NT2/D1 (cell line): ENCODE results near the gene ATRIP.
A peak's percentile ranks its signal among the peaks of the same experiment; 100 is the strongest.

Experiments used
- DNase-seq: peaks from one replicate; pipeline ENCODE4 v3.0.0-alpha.2; 2011; ENCODE audit warnings: low read depth, low spot score
- H3K27me3 ChIP-seq: 2 replicates; pipeline ENCODE4 v1.6.0; 2011; ENCODE audit warnings: mild to moderate bottlenecking; ENCODE audit not compliant: insufficient read length, insufficient read depth
- H3K36me3 ChIP-seq: 2 replicates; pipeline ENCODE4 v1.6.1; 2011; ENCODE audit warnings: mild to moderate bottlenecking, low read length, mixed read lengths; ENCODE audit not compliant: insufficient read depth, insufficient read length
- H3K4me1 ChIP-seq: 2 replicates; pipeline ENCODE4 v1.5.1; 2011; ENCODE audit not compliant: insufficient read depth, insufficient read length
- H3K4me3 ChIP-seq: 2 replicates; pipeline ENCODE4 v1.5.1; 2011; ENCODE audit warnings: low read depth; ENCODE audit not compliant: insufficient read length
- H3K9ac ChIP-seq: 2 replicates; pipeline ENCODE4 v1.6.0; 2011; ENCODE audit warnings: low read depth; ENCODE audit not compliant: insufficient read length
- H3K9me3 ChIP-seq: 2 replicates; pipeline ENCODE4 v1.5.1; 2011; ENCODE audit warnings: mild to moderate bottlenecking, low read length; ENCODE audit not compliant: insufficient read depth
- SUZ12 ChIP-seq: IDR thresholded peaks from 2 replicates; pipeline ENCODE4 v1.6.1; 2011; ENCODE audit not compliant: insufficient read length, insufficient read depth; ENCODE audit errors: extremely low read depth
- YY1 ChIP-seq: IDR thresholded peaks from 2 replicates; pipeline ENCODE4 v1.6.1; 2011; ENCODE audit not compliant: insufficient read length, insufficient read depth
- ZNF274 ChIP-seq: IDR thresholded peaks from 2 replicates; pipeline ENCODE4 v1.6.1; 2011; ENCODE audit warnings: mild to moderate bottlenecking, low read depth, low read length

ATRIP gene

DNA sequence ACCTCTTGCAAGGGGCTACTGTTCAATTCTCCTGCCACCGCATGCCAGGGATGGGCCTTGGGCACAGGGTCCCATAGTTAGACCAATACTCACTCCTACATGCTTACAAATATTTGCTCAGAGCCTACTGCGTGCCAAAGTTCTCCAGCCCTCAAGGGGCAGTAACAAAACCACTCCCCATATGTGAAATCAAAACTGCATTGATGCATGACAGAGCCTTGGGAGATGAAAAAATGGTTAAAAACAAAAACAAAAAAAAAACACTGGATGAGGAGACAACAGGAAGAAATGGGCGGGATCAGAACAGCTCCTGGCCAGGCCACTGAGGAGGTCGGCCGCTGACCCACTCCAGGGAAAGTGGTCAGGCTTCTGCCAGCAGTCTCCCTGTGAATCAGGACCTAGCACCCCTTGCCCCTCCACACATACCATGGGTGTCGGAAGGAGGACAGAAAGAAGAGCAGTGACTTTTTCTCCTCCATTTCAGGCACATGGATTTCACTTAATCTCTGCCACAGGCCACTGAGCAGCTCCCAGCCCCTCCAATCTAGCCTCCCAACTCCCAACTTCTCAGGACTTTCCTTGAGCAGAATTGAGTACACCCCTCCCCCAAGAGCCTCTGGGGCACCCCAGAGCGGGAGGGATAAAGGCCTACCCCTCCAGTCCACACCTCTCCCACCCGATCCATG is 19.4 kb upstream of the ATRIP start:
- Histone ChIP-seq H3K9me3 (no peaks in the 10 kb centered on the region), H3K36me3 (peaks cover 51% of the 10 kb centered on the region), H3K27me3 (no peaks in the 10 kb centered on the region), H3K4me1 (peaks cover 33% of the 10 kb centered on the region), H3K4me3 (no peak overlapping the region), H3K9ac (peak overlapping the region; percentile 39)
- TF ChIP-seq YY1 (no peak), SUZ12 (no peak)
- DNase-seq = no peak

DNA sequence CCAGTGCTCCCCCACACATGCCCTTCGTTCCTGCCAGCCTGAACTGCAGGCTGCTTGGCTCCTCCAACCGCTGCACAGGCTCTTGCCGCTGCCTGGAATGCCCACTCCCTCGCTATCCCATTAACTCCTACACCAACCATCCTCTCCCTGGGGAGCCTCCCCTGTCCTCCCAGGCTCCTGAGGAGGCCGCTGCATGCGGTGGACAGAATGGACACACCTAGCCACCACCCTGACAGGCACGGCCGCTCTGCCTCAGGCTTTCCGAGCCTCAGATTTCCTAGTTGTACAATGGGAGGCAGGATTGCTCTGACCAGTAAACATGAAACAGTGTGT is 18.9 kb upstream of the ATRIP start:
- Histone ChIP-seq H3K36me3 (peaks cover 52% of the 10 kb centered on the region), H3K9me3 (no peaks in the 10 kb centered on the region), H3K27me3 (no peaks in the 10 kb centered on the region), H3K9ac (peak overlapping the region; percentile 39), H3K4me3 (no peak overlapping the region), H3K4me1 (peaks cover 33% of the 10 kb centered on the region)
- TF ChIP-seq SUZ12 = no peak
- no peak for TF ChIP-seq YY1
- TF ChIP-seq ZNF274 = no peak
- DNase-seq = no peak

DNA sequence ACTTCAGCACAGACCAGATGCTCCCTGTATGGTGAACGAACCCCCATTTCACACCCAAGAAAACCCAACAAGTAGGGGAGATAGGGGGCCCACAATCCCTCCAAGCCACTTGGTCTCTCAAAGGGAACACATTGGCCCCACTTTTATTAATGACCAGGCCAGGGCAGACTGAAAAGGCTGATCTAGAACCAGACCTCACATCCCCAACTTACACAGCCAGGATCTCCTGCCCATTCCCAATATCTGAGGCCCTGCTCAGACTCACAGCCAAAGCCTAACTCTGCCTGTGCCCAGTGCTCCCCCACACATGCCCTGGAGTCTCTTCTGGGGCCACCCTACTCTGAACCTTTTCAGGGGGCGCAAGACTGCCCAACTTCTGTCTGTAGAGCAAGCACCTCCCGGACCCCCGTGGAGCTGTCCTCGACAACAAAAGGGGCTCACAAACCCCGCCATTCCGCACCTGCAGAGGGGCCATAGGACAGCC is 18.4 kb upstream of the ATRIP start:
- Histone ChIP-seq H3K4me1 (peaks cover 33% of the 10 kb centered on the region), H3K36me3 (peaks cover 52% of the 10 kb centered on the region), H3K27me3 (no peaks in the 10 kb centered on the region), H3K4me3 (peak overlapping the region; percentile 77), H3K9me3 (no peaks in the 10 kb centered on the region), H3K9ac (peak overlapping the region; percentile 88)
- DNase-seq = no peak
- no peak for TF ChIP-seq YY1
- TF ChIP-seq SUZ12 = no peak
- TF ChIP-seq ZNF274 = no peak

DNA sequence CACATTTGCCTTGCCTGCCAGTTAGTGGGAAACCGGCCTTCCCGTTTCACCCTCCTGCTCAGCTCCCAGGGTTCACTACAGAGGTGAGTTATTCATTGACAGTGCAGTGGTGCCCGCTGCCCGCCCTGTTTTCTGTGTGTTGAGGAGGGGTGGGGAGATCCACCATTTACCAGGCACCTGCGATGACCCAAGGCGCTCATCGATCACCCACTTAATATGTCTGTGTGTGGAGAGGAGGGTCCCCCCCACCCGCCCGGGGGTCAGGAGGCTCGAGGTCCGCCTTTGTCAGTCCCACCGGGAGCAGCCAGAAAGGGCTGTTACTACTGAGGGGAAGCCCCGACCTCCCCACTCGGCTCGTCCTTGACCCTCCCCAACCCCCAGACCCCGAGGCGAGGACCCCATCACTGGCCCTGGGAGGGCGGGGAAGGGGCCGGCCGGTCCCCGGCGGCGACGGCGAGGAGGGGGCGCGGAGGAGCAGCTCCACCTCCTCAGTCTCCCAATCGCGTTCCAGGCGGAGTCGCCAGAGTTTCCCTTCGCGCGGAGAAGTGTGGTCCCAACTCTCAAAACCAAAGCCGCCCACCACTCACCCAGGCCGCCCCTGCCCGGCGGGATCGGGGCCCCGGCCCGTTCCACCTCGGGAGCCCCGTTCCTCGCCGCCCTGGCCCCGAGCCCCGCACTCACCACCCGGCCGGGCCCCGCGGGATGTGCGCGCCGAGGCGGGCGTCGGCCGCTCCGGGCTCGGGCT is 17.8 kb upstream of the ATRIP start:
- Histone ChIP-seq H3K4me1 (peaks cover 39% of the 10 kb centered on the region), H3K36me3 (peaks cover 52% of the 10 kb centered on the region), H3K9ac (peak overlapping the region; percentile 88), H3K27me3 (no peaks in the 10 kb centered on the region), H3K4me3 (peak overlapping the region; percentile 77), H3K9me3 (no peaks in the 10 kb centered on the region)
- no peak for DNase-seq
- no peak for TF ChIP-seq ZNF274
- TF ChIP-seq SUZ12 = no peak
- no peak for TF ChIP-seq YY1

DNA sequence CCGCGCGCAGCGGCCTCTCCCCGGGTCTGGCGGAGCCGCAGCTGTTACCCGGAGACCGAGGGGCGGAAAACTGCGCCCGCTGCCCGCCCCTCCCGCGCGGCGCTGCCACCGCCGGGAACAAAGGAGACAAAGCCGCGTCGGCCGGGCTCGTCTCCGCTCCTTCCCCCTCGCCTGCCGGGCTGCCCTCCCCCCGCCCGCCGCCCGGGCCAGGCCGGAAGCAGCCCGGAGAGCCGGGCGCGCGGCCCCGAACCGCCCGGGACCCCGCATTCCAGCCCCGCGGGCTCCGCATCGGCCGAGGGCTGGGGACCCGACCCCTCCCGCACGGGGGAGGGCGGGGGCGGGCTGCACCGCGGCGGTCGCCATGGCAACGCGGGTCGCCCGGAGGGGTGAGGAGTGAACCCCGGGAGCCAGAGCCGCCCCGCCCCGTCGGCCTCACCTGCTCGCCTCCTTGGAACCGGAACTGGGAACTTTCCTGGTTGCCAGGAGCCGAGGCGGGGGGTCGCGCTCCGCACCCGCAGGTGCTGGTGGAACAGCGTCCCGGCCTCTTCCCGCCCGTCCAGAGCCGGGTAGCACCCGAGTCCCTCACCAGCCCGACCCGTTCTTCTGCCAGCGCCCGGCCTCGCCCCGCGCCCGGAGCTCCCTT is 17.1 kb upstream of the ATRIP start:
- H3K4me3 ChIP-seq = peak overlapping the region; percentile 77
- peaks cover 37% of the 10 kb centered on the region for H3K4me1 ChIP-seq
- no peak for TF ChIP-seq SUZ12
- no peak for TF ChIP-seq ZNF274
- no peak for TF ChIP-seq YY1
- peak overlapping the region; percentile 88 for H3K9ac ChIP-seq
- no peaks in the 10 kb centered on the region for H3K27me3 ChIP-seq
- H3K9me3 ChIP-seq = no peaks in the 10 kb centered on the region
- peak; percentile 52 for DNase-seq
- H3K36me3 ChIP-seq = peaks cover 52% of the 10 kb centered on the region

DNA sequence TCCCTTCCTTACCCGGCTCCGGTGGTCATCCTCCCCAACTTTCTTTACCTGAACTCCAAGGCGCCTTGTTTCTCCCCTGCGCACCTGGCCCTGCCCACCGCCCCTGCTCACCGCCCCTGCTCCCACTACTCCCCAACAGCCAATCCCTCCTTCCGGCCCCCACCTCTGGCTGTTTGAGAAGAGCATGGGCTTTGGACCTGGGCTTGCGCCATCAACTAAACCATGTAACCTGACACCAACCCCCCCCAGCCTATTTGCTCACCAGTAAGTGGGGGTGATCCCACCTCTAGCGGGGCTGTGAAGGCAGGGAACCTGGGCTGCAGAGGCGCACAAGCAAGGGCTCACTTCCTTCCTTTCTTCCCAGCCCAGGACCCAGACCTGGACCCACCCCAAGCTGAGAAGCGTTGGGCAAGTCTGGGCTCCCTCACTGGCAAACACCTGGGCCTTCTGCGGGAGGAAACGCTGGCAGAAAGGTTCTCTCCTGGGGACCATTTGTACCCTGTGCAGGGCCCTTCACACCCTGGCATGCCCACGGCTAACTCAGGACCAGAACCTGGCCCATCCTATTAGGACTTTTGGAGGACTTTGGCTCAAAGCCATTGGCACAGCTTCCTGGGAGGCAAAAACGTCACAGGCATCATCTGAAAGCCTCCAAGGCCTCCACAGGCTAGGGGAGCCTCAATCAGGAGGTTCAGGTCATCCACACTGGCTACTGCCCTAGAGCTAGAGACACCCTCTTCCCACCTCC is 16.4 kb upstream of the ATRIP start, which contains the start of gene PLXNB1:
TSS of gene PLXNB1 (minus strand) at position 127 of the 748 bp plus-strand sequence. CDS start 5,475 bp downstream, outside the sequence.
- DNase-seq = peak; percentile 84
- TF ChIP-seq YY1 = no peak
- no peak for TF ChIP-seq SUZ12
- no peak for TF ChIP-seq ZNF274
- peaks cover 52% of the 10 kb centered on the region for H3K36me3 ChIP-seq
- peak within 1 kb of the TSS; percentile 88 for H3K9ac ChIP-seq
- H3K27me3 ChIP-seq = no peaks in the 10 kb centered on the region
- peak within 1 kb of the TSS; percentile 77 for H3K4me3 ChIP-seq
- H3K9me3 ChIP-seq = no peaks in the 10 kb centered on the region
- peaks cover 38% of the 10 kb centered on the region for H3K4me1 ChIP-seq

DNA sequence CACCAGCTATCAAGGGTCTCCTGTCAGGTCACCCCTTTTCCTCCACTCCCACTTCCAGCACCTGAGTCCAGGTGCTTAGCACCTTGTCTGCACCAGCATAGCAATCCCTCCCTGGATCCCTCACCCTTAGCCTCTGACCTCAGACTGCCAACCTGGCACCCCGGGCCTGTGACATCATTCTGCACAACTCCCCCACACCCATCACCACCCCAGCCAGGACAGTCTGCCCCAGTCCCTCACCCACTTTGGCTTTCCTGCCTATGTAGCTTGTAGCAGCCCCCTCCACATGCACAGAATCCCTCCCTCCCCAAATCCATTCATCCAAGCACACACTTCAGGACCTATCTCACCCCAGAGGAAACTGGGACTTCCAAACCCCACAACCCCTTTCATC is 15.8 kb upstream of the ATRIP start:
- H3K4me3 ChIP-seq = no peak overlapping the region
- no peak for TF ChIP-seq SUZ12
- TF ChIP-seq ZNF274 = no peak
- no peak for TF ChIP-seq YY1
- no peak for DNase-seq
- no peaks in the 10 kb centered on the region for H3K9me3 ChIP-seq
- peaks cover 56% of the 10 kb centered on the region for H3K36me3 ChIP-seq
- H3K9ac ChIP-seq = peak overlapping the region; percentile 88
- H3K27me3 ChIP-seq = no peaks in the 10 kb centered on the region
- peaks cover 34% of the 10 kb centered on the region for H3K4me1 ChIP-seq
